ENCODE results near the gene EDAR.

EDAR gene

GRCh38 chr2:108908713-108909070 lies 80.3 kb downstream of the EDAR start:
- no peak for DNase-seq (ENCODE audit: low read depth)

- no peak for DNase-seq (ENCODE audit: low read depth)
These were observed 81.0 kb downstream of the EDAR start for GRCh38 chr2:108907822-108908712.

- DNase-seq (ENCODE audit: low read depth): no peak
These were observed 82.5 kb downstream of the EDAR start for GRCh38 chr2:108906403-108907077.

- no peak for DNase-seq (ENCODE audit: low read depth)
These were observed 83.1 kb downstream of the EDAR start for GRCh38 chr2:108905906-108906305.

- no peak for DNase-seq (ENCODE audit: low read depth)
These were observed 83.8 kb downstream of the EDAR start for GRCh38 chr2:108905176-108905575.

- no peak for DNase-seq (ENCODE audit: low read depth)
These were observed 84.3 kb downstream of the EDAR start for GRCh38 chr2:108904680-108905079.

GRCh38 chr2:108898315-108899082 lies 90.5 kb downstream of the EDAR start:
- no peak for DNase-seq (ENCODE audit: low read depth)

- no peak for DNase-seq (ENCODE audit: low read depth)
These were observed 92.3 kb downstream of the EDAR start for GRCh38 chr2:108896741-108897140.

- DNase-seq (ENCODE audit: low read depth): no peak
These were observed 93.8 kb downstream of the EDAR start for GRCh38 chr2:108895188-108895587.

GRCh38 chr2:108894766-108895165 lies 94.3 kb downstream of the EDAR start:
- DNase-seq (ENCODE audit: low read depth): no peak

GRCh38 chr2:108893277-108893676 lies 95.7 kb downstream of the EDAR start:
- DNase-seq (ENCODE audit: low read depth): peak; percentile 7

- peak; percentile 7 for DNase-seq (ENCODE audit: low read depth)
These were observed 99.1 kb downstream of the EDAR start for GRCh38 chr2:108889907-108890306.

- DNase-seq (ENCODE audit: low read depth): no peak
These were observed 104.4 kb downstream of the EDAR start for GRCh38 chr2:108884619-108885018.

- no peak for DNase-seq (ENCODE audit: low read depth)
These were observed 110.7 kb downstream of the EDAR start for GRCh38 chr2:108878276-108878675.

- no peak for DNase-seq (ENCODE audit: low read depth)
These were observed 111.5 kb downstream of the EDAR start for GRCh38 chr2:108877506-108877905.

GRCh38 chr2:108870069-108870644 lies 118.9 kb downstream of the EDAR start:
- peak; percentile 5 for DNase-seq (ENCODE audit: low read depth)

GRCh38 chr2:108869542-108869941 lies 119.5 kb downstream of the EDAR start:
- no peak for DNase-seq (ENCODE audit: low read depth)

GRCh38 chr2:108868911-108869310 lies 120.1 kb downstream of the EDAR start:
- no peak for DNase-seq (ENCODE audit: low read depth)

- DNase-seq (ENCODE audit: low read depth): no peak
These were observed 123.0 kb downstream of the EDAR start for GRCh38 chr2:108866041-108866440.

GRCh38 chr2:108858894-108859293 lies 130.1 kb downstream of the EDAR start:
- peak; percentile 68 for DNase-seq (ENCODE audit: low read depth)

GRCh38 chr2:108855194-108855593 lies 133.8 kb downstream of the EDAR start:
- DNase-seq (ENCODE audit: low read depth): peak; percentile 16

- DNase-seq (ENCODE audit: low read depth): no peak
These were observed 134.5 kb downstream of the EDAR start for GRCh38 chr2:108854484-108854883.

Data from amniotic epithelial cell (primary cell).